Embryonic facial prominence (tissue), 1 donor: ENCODE results near the gene SIRT2.
"Not testable (repeated sequence)": the region's sequence is repeated elsewhere in the genome, so short reads cannot be mapped to it uniquely, and the experiment has no call there.

Experiments
- DNase-seq: peaks from one replicate; pipeline ENCODE4 v3.0.0-alpha.2; 2016; ENCODE audit errors: extremely low spot score

The SIRT2 gene

GRCh38 chr19:38899447-38900201 is at the start of gene SIRT2, which contains the start of gene NFKBIB:
TSS of gene SIRT2 (minus strand) at chr19:38899618. CDS start at chr19:38899521, 97 bp downstream.
TSS of gene NFKBIB (plus strand) at chr19:38899969. CDS start at chr19:38900033, 64 bp downstream.
- peak; percentile 100 for DNase-seq

- DNase-seq = no peak
Measured at GRCh38 chr19:38946229-38947010, 47.0 kb upstream of the SIRT2 start.

- DNase-seq = no peak
Measured at GRCh38 chr19:38945562-38946228, 46.3 kb upstream of the SIRT2 start.

GRCh38 chr19:38944981-38945506 is 45.6 kb upstream of the SIRT2 start:
- DNase-seq = no peak

- DNase-seq = no peak
Measured at GRCh38 chr19:38942471-38943181, 43.2 kb upstream of the SIRT2 start.

GRCh38 chr19:38941979-38942378 is 42.6 kb upstream of the SIRT2 start:
- no peak for DNase-seq

- DNase-seq = not testable (repeated sequence)
Measured at GRCh38 chr19:38941466-38941865, 42.0 kb upstream of the SIRT2 start.

GRCh38 chr19:38939957-38940356 is 40.5 kb upstream of the SIRT2 start:
- no peak for DNase-seq

- no peak for DNase-seq
Measured at GRCh38 chr19:38933544-38933943, 34.1 kb upstream of the SIRT2 start.

GRCh38 chr19:38932425-38933179 is 33.2 kb upstream of the SIRT2 start:
- no peak for DNase-seq

GRCh38 chr19:38931521-38931793 is 32.0 kb upstream of the SIRT2 start:
- no peak for DNase-seq

- DNase-seq = peak; percentile 99
Measured at GRCh38 chr19:38930776-38931520, 31.5 kb upstream of the SIRT2 start, which contains the start of gene MRPS12. TSS of gene MRPS12 (plus strand) at chr19:38930944. CDS start at chr19:38931295, 351 bp downstream.

- peak; percentile 90 for DNase-seq
Measured at GRCh38 chr19:38929929-38930775, 30.7 kb upstream of the SIRT2 start, which contains the start of gene SARS2. TSS of gene SARS2 (minus strand) at chr19:38930763. CDS start at chr19:38930736, 27 bp downstream.

GRCh38 chr19:38928391-38929001 is 29.1 kb upstream of the SIRT2 start:
- no peak for DNase-seq

- no peak for DNase-seq
Measured at GRCh38 chr19:38924388-38924787, 25.0 kb upstream of the SIRT2 start.

GRCh38 chr19:38922482-38922881 is 23.1 kb upstream of the SIRT2 start:
- DNase-seq = no peak

GRCh38 chr19:38921420-38922274 is 22.2 kb upstream of the SIRT2 start:
- DNase-seq = no peak
